HepG2 (cell line): ENCODE data around the gene SERINC1. TPM values are rescaled to one million over a fixed set of nuclear protein-coding genes. Genes with fewer than 3 reads are reported as not detected.

Experiments
- ATF3 ChIP-seq: sonication (generic); formaldehyde crosslinking; IDR thresholded peaks from 2 replicates; pipeline ENCODE4 v1.4.0; 2020; ENCODE audit warnings: missing genetic modification reagents
- ATF6 ChIP-seq: sonication (generic); formaldehyde crosslinking; conservative IDR thresholded peaks from 2 replicates; pipeline ENCODE4 v1.4.0; 2020; ENCODE audit warnings: missing genetic modification reagents
- BRD4 ChIP-seq: sonication (generic); formaldehyde crosslinking; IDR thresholded peaks from 2 replicates; pipeline ENCODE4 v1.4.0; 2020; ENCODE audit warnings: missing genetic modification reagents
- CTCF ChIP-seq: sonication (generic); formaldehyde crosslinking; IDR thresholded peaks from 2 replicates; pipeline ENCODE4 v1.5.0; 2020; ENCODE audit warnings: mild to moderate bottlenecking, missing genetic modification reagents, moderate library complexity
- FOXP4 ChIP-seq: sonication (generic); formaldehyde crosslinking; IDR thresholded peaks from 2 replicates; pipeline ENCODE4 v1.4.0; 2020; ENCODE audit warnings: missing genetic modification reagents
- GMEB2 ChIP-seq: IDR thresholded peaks from 2 replicates; pipeline ENCODE4 v1.6.1; 2016; ENCODE audit warnings: missing biosample characterization, missing genetic modification reagents, low read depth
- JUN ChIP-seq: sonication (generic); formaldehyde crosslinking; IDR thresholded peaks from 2 replicates; pipeline ENCODE4 v1.4.0; 2020; ENCODE audit warnings: mild to moderate bottlenecking, missing genetic modification reagents
- MEIS2 ChIP-seq: sonication (generic); formaldehyde crosslinking; IDR thresholded peaks from 2 replicates; pipeline ENCODE4 v1.9.0; 2021; ENCODE audit warnings: mild to moderate bottlenecking, missing genetic modification reagents
- MXD3 ChIP-seq: IDR thresholded peaks from 2 replicates; pipeline ENCODE4 v1.6.1; 2016; ENCODE audit warnings: mild to moderate bottlenecking, missing biosample characterization, missing genetic modification reagents
- NRL ChIP-seq: sonication (generic); formaldehyde crosslinking; IDR thresholded peaks from 2 replicates; pipeline ENCODE4 v1.5.0; 2020; ENCODE audit warnings: missing genetic modification reagents, mild to moderate bottlenecking, moderate library complexity, borderline replicate concordance
- RNF2 ChIP-seq: fragments of 450-650 bp; conservative IDR thresholded peaks from 2 replicates; pipeline ENCODE4 v1.6.1; 2016; ENCODE audit warnings: low read depth
- RXRB ChIP-seq: IDR thresholded peaks from 2 replicates; pipeline ENCODE4 v1.6.1; 2016; ENCODE audit warnings: borderline replicate concordance, missing genetic modification reagents, missing compliant biosample characterization
- SATB2 ChIP-seq: sonication (generic); formaldehyde crosslinking; IDR thresholded peaks from 2 replicates; pipeline ENCODE4 v1.5.0; 2020; ENCODE audit warnings: missing genetic modification reagents
- SP2 ChIP-seq: sonication (generic); formaldehyde crosslinking; IDR thresholded peaks from 2 replicates; pipeline ENCODE4 v1.5.1; 2020; ENCODE audit warnings: mild to moderate bottlenecking, missing genetic modification reagents
- STAG1 ChIP-seq: sonication (generic); formaldehyde crosslinking; IDR thresholded peaks from 2 replicates; pipeline ENCODE4 v1.4.0; 2020; ENCODE audit warnings: missing genetic modification reagents
- TOPORS ChIP-seq: sonication (generic); formaldehyde crosslinking; IDR thresholded peaks from 2 replicates; pipeline ENCODE4 v1.8.0; 2023; ENCODE audit warnings: mild to moderate bottlenecking, missing genetic modification reagents
- ZNF432 ChIP-seq: sonication (generic); formaldehyde crosslinking; IDR thresholded peaks from 2 replicates; pipeline ENCODE4 v1.5.0; 2020; ENCODE audit warnings: missing genetic modification reagents, mild to moderate bottlenecking, borderline replicate concordance
- ZNF546 ChIP-seq: sonication (generic); formaldehyde crosslinking; conservative IDR thresholded peaks from 2 replicates; pipeline ENCODE4 v1.8.1; 2023; ENCODE audit warnings: mild to moderate bottlenecking, missing genetic modification reagents
- ZNF709 ChIP-seq: sonication (generic); formaldehyde crosslinking; IDR thresholded peaks from 2 replicates; pipeline ENCODE4 v1.5.0; 2020; ENCODE audit warnings: mild to moderate bottlenecking, missing genetic modification reagents
- ZSCAN9 ChIP-seq: IDR thresholded peaks from 2 replicates; pipeline ENCODE4 v1.6.1; 2016; ENCODE audit warnings: borderline replicate concordance
- polyA plus RNA-seq, 8 experiments: library from polyadenylated mRNA; depleted of rRNA in 3 of 8; stranded (reverse) in 7 of 8; unstranded in 1 of 8; fragments of >200 nt; fragmentation: Illumina TruSeq in 4 of 8; extraction: Trizol in 4 of 8; gene quantifications; 2 replicates each; pipeline versions ENCODE4 v1.2.1 to v1.2.3, GENCODE V29; 2011 to 2016; ENCODE audit warnings: low read depth in 4 of 8, missing spikeins in 1 of 8, mixed read lengths in 1 of 8; ENCODE audit not compliant: insufficient read depth in 1 of 8
- total RNA-seq, 5 experiments: library from RNA; depleted of rRNA; stranded (reverse); fragments of >200 nt; fragmentation: Illumina TruSeq; extraction: Trizol; gene quantifications; 2 replicates each; pipeline ENCODE4 v1.2.3, GENCODE V29; 2016; ENCODE audit warnings: low read depth in 1 of 5

Gene SERINC1
- total and polyA plus RNA-seq, 2 of the 13 experiments (the other 11 are each of a cell fraction or from before 2014, with no cell fraction given) = 93.5 to 112 TPM

GRCh38 chr6:122399348-122400120, 72.1 kb downstream of the SERINC1 start, which contains the start of gene HSF2 (continued):
- TF ChIP-seq FOXP4 (CRISPR knock-in tag) = no peak
- peak; percentile 61 for TF ChIP-seq CTCF (CRISPR knock-in tag)
- TF ChIP-seq ZNF432 (CRISPR knock-in tag) = no peak
- TF ChIP-seq GMEB2 (CRISPR knock-in tag) = 0 out of 2 replicates have a peak, but pooled peaks have one; percentile 39
- no peak for TF ChIP-seq STAG1 (CRISPR knock-in tag)
- peak; percentile 70; the same call in 1 of the 2 replicates for TF ChIP-seq SATB2 (CRISPR knock-in tag)
- peak; percentile 83 for TF ChIP-seq RNF2
- peak; percentile 79 for TF ChIP-seq ZNF546
- peak; percentile 73 for TF ChIP-seq MXD3
- 0 out of 2 replicates have a peak, but pooled peaks have one; percentile 53 for TF ChIP-seq ZNF709
- peak; percentile 67; the same call in 1 of the 2 replicates for TF ChIP-seq ZSCAN9
- TF ChIP-seq JUN (CRISPR knock-in tag) = no peak; the same call in 1 of the 2 replicates
- TF ChIP-seq MEIS2 (CRISPR knock-in tag) = peak; percentile 59; the same call in 1 of the 2 replicates
- no peak; the same call in 1 of the 2 replicates for TF ChIP-seq ATF6 (CRISPR knock-in tag)
- TF ChIP-seq RXRB (CRISPR knock-in tag) = 0 out of 2 replicates have a peak, but pooled peaks have one; percentile 19
- TF ChIP-seq SP2 (CRISPR knock-in tag) = peak; percentile 88
- TF ChIP-seq ATF3 (CRISPR knock-in tag) = no peak; the same call in 1 of the 2 replicates
- peak; percentile 79; the same call in 1 of the 2 replicates for TF ChIP-seq TOPORS (CRISPR knock-in tag)
- TF ChIP-seq BRD4 (CRISPR knock-in tag) = no peak; the same call in 1 of the 2 replicates
- peak; percentile 94 for TF ChIP-seq NRL (CRISPR knock-in tag)
